ENCODE data around the gene IQCH.
"Not testable (repeated sequence)": the region's sequence is repeated elsewhere in the genome, so short reads cannot be mapped to it uniquely, and the experiment has no call there.

Gene IQCH

GRCh38 chr15:67361100-67361499, 106.5 kb downstream of the IQCH start:
- peak in 1 of 2 experiments; percentile 63 for DNase-seq

DNA sequence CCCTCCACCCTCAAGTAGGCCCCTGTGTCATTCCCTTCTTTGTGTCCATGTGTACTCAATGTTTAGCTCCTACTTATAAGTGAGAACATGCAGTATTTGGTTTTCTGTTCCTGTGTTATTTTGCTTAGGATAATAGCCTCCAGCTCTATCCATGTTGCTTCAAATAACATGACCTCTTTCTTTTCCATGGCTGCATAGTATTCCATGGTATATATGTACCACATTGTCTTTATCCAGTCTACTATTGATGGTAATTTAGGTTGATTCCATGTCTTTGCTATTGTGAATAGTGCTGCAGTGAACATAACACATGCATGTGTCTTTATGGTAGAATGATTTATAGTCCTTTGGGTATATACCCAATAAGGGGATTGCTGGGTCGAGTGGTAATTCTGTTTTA, 109.1 kb downstream of the IQCH start:
- not testable (repeated sequence) for DNase-seq

- no peak for DNase-seq
Observed at GRCh38 chr15:67365994-67366393, 111.4 kb downstream of the IQCH start.

DNA sequence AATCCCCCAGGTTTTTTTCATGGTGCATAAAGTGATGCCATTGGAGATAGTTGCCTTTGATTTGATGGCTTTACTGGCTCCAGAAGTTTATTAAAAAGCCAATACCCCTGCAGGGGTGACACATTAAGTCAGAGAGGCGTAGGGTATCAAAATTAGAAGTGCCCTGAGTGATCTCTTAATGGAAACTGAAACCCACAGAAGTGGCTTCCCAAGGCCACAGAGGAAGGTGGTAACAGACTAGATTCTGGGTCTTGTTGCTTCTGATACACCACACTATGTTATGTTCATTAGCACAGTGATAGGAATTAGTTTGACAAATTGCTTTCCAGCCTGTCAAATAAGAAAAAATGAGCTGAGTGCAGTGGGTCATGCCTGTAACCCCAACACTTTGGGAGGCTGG, 112.3 kb downstream of the IQCH start:
- no peak for DNase-seq

DNA sequence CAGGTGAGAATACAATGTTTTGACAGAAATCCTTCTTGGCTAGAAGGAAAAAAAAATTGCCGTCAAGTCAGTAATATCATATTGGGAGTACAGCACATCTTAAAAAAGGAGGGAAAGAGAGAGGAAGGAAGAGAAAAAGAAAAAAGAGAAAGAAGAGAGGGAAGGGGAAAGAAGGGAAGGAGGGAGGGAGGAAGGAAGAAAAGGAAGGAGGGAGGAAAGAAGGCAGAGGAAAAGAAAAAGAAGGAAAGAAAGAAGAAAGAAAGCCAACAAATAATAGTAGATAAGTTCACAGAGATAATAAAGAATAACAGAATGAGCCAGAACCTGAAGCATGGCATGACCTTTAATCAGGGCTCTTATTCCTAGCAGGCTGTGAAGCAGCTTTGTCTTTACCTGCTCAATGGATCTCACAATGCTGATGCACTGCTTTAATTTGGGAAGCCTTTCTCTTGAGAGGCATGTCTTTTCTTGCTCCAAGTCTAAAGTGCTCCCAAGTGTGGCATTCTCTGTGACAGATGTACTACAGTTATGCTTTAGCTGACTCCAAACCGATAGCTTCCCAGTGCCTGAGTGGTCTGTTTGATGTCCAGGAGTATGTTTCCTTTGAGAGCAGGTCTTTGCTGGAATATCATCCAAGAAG, 114.9 kb downstream of the IQCH start:
- DNase-seq, result no peak

DNA sequence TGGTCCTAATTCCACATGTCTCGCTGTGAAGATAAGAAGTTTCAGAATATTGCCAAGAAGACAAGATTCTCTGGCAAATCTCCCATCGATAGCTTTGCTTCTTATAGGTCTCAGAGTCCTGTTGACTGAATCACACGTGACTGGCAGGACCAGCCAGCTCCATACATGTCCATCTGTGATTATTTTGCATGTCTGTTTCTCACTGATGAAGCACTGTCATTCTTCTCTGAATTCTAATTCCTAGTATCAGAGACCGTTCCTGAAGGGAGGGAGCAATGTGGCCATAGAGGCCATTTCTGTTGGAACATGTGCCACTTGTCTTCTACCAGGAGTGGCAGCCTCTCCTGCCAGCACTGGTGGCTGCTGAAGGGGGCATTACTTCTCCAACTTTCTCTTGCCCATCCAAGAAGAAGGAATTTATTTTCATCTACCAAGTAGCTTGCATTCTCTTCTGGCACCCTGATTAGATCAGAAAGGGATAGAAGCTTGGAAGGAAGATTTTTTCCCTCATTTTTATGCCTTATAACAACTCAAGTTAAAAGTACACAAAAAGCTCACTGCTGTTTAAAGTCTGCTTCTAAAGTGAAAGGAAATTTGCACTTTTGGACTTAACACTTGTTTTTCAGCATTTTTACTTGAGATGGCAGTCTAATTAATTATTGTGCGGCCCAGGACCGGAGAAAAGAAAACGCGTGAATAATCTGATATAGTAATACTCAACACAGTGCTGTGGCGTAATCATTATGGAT, 115.8 kb downstream of the IQCH start:
- no peak for DNase-seq

DNA sequence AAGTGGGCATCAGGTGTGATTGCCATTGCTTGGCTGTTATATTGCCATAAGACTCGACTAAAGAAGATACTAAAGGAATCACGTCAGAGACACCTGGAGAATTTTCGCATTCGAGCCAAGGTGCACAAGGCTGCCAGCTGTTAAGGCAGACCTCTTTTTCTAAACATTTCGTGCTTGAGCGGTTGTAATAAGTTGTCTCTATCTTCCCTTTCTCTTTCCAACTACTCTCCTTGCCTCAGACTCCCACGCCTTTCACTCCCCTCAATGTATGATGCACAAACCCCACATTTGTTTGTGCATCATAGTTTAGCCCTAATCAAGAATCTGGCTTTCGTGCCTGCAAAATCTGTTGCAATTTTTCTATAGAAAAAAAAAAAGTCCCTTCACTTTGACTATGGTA, 118.0 kb downstream of the IQCH start:
- no peak for DNase-seq

DNA sequence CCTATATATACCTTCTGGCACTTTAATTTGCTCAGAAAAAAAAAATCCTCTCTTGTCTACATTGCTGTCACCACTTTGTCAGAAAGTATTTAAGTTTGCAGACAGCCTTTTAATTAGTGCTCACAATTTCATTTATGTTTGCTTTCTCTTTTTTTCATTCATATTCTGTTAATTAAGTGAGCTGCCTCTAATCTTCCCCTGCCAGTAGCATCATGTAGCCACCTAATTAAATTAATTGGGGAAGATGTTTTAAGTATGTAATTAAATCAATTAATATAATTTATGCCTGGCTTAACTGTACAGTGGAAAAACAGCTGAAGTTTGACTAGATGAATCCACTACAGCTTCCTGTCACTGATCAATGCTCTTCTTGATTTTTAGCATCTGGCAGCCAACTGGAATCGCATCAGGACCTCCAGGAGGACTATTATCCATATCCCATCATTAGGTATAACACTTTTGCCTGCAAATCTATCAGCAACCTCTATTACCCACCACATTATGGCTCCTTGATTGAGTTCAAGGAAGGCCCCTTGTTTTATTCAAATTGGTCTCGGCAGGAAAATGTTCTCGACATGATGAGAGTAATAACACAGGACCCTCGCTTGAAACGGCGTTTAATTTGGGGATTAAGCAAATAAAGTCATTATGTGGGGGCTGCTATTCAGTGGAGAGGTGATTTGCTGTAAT, 118.5 kb downstream of the IQCH start:
- no peak for DNase-seq

DNA sequence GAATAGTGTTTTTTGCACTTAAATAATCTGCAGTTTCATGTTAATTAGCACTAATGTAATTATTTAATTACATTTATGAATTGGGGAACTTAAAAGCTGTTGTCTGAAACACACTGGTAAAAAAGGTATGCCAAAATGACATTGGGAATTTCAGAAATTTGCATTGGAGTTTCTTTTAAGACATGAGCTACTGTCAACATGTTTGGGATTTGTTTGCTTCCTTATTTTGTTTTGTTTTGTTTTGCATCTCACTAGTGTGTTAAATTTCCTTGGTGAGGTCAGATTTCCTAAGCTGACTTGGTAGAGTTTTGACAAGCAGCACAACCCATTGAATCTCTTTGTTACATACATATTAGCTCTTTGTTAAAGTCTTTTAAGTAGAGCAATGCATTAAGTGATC, 119.4 kb downstream of the IQCH start:
- no peak for DNase-seq

GRCh38 chr15:67379530-67379929, 124.9 kb downstream of the IQCH start:
- no peak for DNase-seq

DNA sequence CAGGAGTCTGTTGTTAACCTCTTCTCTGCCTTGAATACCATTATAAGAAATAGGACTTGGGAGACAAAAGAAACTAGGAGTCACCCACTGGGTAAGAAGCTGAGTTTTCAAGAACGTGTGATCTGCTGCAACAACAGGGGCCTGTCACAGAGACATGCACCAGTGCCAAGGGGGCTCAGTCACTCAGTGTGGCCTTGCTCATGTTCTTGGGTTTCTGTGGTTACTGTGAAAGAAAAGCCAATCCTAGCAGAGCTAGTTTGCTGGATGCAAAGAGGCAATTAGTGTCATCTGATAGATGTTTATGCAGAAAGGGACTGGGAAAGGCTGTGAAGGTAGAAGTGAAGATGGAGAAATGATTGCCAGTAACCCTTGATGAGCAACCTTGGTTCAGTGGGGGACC, 126.3 kb downstream of the IQCH start:
- DNase-seq, result no peak

DNA sequence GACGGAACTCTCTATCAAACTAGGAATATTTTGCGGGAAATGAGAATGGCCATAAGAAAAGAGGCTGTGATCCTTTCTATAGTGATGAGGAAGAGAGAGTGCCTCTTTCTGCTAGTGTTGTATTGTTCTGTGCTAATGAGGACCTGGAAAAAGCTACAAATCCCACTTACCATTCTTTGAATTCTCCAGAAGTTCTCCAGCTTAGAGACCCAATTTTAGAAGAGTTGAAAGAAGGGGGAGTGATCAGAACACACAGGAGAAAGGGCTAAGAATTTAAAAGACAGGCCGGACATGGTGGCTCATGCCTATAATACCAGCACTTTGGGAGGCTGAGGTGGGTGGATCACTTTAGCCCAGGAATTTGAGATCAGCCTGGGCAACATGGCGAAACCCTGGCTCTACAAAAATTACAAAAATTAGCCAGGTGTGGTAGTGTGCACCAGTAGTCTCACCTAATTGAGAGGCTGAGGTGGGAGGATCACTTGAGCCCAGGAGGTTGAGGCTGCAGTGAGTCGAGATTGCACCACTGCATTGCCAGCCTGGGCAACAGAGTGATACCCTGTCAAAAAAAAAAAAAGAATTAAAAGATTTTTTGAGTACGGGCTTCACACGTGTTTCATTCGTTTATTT, 126.9 kb downstream of the IQCH start:
- no peak for DNase-seq

GRCh38 chr15:67382723-67383122, 128.1 kb downstream of the IQCH start:
- no peak for DNase-seq

GRCh38 chr15:67383899-67384298, 129.3 kb downstream of the IQCH start:
- DNase-seq, result no peak

GRCh38 chr15:67384761-67385160, 130.2 kb downstream of the IQCH start:
- DNase-seq, result no peak

GRCh38 chr15:67385971-67386370, 131.4 kb downstream of the IQCH start:
- no peak for DNase-seq

- DNase-seq, result no peak
Observed at GRCh38 chr15:67386947-67387346, 132.4 kb downstream of the IQCH start.

DNA sequence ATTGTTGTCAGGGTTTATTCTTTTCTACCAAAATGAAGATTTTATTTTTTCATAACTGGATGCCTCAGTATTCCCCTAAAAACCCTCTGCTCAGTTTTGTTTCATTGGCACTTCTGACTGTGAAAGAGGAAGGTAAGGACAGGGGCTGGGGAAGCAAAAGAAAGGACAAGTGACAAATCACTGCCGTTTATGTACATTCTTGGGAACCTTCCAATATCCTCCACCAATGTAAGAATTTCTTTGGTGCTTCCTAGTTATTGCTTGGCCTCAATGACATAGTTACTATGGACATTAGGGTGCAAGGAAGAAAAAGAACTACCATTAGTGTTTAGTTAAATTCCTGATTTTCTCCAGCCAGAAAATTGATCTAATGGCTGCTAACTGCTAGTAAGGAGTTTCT, 135.4 kb downstream of the IQCH start:
- no peak for DNase-seq

DNA sequence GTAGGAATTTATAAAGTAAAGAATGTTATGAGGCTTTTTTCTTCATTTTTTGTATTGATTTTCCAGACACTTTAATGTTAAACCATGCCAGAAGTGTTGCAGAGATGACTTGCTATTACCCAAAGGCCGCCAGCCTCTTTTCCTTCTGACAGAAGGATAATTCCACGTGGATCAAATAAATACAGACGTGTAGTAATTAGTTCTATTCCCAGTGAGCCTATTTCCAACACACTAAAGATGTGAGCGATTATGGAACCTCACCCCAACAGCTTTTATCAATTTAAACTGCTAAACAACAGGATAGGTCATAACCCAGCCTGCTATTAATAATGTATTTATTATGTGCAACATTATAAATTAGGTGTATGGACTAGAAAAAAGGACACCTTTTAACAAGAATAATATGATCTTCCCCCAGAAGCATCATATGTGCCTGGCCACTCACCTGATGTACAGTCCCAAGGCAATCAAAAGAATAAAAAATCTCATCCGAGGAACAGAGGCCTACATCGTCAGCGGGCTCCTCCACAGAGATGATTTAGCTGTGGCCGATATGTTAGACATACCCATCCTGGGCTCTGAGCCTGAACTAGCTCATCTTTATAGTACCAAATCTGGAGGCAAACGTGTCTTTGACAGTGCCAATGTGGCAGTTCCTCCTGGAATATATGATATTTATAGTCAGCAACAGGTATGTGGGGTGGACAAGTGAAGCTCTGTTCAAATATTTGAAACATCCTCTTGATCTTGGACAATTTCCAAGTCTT, 140.5 kb downstream of the IQCH start:
- no peak for DNase-seq

- no peak for DNase-seq
Observed at GRCh38 chr15:67396114-67396513, 141.5 kb downstream of the IQCH start.

- no peak for DNase-seq
Observed at GRCh38 chr15:67397139-67397538, 142.6 kb downstream of the IQCH start.

DNA sequence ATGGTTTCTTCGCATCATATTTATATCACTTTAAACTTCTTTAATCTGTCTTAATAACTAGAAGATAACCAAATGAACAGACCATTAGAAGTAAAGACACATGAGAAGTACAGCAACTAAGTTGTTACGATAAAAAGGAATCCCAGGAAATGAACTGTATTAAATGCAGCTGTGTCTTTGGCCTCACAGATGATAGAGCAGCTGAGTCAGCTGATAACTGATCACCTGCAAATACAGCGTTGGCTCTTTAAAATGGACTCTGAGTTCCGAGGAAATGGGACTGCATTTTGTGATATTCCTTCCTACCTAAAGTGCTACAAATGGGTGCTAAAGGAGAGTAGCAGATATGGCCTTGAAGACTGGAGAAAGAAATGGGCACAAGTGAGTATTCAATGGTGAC, 145.3 kb downstream of the IQCH start:
- DNase-seq, result no peak

DNA sequence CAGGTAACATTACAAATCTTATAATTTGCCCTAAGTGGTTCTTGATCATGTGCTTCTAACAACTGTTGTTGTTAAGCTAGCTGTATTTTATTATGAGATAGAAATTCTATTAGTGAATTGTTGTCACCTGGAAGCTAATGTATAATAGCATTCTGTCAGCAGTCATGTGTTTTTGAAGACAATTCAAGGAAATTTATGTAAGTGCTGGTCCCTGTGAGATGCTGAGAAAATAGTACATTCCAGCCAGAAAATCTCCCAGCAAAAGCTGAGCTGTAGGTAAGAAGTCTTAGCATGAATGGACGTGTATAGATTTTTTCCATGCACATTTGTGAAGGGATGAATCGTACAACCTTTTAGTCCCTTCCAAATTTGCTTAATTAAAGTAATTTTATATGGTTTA, 146.3 kb downstream of the IQCH start:
- no peak for DNase-seq
